ENCODE measurements around the gene PPP2R3A. TPM values are rescaled to one million over a fixed set of nuclear protein-coding genes. Genes with fewer than 3 reads are reported as not detected.
"Not testable (repeated sequence)": the region's sequence is repeated elsewhere in the genome, so short reads cannot be mapped to it uniquely, and the experiment has no call there.

The PPP2R3A gene
- total and polyA plus RNA-seq, 8 donors, result 8.1 to 18.0 (median 14.1) TPM

DNA sequence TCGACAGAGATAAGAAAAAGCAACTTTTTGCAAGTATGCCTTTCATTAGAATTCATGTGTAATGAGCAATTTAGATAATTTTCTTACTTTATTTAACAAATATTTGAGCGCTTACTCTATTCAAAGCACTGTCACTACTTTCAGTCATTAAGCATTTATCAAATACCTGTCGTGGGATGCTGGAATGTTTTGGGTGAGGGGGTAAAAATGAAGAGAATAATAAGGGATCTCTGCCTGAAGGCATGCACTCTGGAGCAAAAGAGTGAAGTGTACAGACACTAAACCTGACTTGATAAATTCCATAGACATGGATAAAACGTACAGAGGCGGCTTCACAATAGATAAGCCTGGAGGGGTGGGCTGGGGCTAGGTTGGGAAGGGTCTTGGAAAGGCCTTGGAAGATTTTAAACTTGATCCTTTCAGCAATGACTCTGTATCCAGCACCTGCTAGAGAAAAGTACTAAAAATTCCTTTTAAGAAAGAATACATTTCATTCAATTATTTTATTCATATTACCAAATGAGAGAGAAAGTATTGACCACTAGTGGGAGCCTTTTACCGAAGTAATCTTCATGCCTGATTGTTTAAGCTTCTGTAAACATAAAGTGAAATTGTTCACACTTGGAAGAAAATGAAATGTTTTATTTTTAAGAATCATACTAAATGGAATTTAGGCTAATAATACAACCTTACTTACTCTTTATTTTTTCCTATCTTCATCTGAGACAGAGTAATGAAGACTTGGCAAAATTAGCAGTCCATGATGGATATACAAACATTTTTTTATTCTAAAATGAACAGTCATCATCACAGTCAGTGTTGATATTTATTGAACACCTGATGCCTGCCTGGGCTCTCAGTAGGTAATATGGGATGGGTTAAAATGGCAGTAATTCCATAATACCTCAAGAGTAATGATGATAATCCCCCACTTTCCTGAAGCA lies 113.2 kb downstream of the PPP2R3A start:
- H3K27me3 ChIP-seq, result no peaks in the 10 kb centered on the region
- H3K9me3 ChIP-seq, result no peaks in the 10 kb centered on the region
- H3K4me1 ChIP-seq, result peaks cover 0 to 4% of the 10 kb centered on the region in 2 donors
- no peak overlapping the region for H3K4me3 ChIP-seq
- peaks cover 0 to 2% of the 10 kb centered on the region in 2 donors for H3K36me3 ChIP-seq
- ATAC-seq (peak; percentile 61), DNase-seq (no peak)
- intact Hi-C loops (cut with DNase I), result loop anchor here in 1 of 2 donors (5.0 kb wide), 1 partner anchor 674 kb away; the partner anchor contains the start of gene STAG1
- TF ChIP-seq, protein P1, sequence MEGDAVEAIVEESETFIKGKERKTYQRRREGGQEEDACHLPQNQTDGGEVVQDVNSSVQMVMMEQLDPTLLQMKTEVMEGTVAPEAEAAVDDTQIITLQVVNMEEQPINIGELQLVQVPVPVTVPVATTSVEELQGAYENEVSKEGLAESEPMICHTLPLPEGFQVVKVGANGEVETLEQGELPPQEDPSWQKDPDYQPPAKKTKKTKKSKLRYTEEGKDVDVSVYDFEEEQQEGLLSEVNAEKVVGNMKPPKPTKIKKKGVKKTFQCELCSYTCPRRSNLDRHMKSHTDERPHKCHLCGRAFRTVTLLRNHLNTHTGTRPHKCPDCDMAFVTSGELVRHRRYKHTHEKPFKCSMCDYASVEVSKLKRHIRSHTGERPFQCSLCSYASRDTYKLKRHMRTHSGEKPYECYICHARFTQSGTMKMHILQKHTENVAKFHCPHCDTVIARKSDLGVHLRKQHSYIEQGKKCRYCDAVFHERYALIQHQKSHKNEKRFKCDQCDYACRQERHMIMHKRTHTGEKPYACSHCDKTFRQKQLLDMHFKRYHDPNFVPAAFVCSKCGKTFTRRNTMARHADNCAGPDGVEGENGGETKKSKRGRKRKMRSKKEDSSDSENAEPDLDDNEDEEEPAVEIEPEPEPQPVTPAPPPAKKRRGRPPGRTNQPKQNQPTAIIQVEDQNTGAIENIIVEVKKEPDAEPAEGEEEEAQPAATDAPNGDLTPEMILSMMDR (IDR thresholded peaks at IDR 0.05), result peak; percentile 31 to 68
- H3K27ac ChIP-seq, result no peak overlapping the region

DNA sequence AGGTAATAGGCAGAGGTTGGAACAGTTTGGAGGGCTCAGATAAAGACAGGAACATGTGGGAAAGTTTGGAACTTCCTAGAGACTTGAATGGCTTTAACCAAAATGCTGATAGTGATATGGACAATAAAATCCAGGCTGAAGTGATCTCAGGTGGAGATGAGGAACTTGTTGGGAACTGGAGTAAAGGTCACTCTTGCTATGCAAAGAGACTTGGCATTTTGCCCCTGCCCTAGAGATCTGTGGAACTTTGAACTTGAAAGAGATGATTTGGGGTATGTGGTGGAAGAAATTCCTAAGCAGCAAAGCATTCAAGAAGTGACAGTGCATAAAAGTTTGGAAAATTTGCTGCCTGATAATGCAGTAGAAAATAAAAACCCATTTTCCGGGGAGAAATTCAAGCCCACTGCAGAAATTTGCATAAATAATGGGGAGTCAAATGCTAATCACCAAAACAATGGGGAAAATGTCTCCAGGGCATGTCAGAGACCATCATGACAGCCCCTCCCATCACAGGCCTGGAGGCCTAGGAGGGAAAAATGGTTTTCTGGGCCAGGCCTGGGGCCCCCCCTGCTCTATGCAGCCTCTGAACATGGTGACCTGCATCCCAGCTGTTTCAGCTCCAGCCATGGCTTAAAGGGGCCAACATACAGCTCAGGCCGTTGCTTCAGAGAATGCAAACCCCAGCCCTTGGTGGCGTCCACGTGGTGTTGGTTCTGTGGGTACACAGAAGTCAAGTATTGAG lies 118.3 kb downstream of the PPP2R3A start:
- intact Hi-C loops (cut with DNase I), result loop anchor here in 1 of 2 donors (10.0 kb wide), 1 partner anchor 161 kb away; no protein-coding TSS in a partner anchor
- ATAC-seq, result not testable (repeated sequence)

DNA sequence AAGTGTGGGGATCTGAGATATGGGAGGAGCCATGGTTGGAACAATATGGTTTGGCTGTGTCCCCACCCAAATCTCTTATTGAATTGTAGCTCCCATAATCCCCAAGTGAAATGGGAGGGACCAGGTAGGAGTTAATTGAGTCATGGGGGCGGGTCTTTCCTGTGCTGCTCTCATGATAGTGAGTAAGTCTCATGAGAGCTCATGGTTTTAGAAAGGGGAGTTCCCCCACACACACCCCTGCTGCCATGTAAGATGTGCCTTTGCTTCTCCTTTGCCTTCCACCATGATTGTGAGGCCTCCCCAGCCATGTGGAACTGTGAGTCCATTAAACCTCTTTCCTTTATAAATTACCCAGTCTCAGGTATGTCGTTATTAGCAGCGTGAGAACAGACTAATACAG lies 119.5 kb downstream of the PPP2R3A start:
- not testable (repeated sequence) for H3K9me3 ChIP-seq, H3K36me3 ChIP-seq, ATAC-seq, H3K4me3 ChIP-seq, H3K4me1 ChIP-seq, H3K27ac ChIP-seq, DNase-seq, H3K27me3 ChIP-seq
- intact Hi-C loops (cut with DNase I), result loop anchor here in 1 of 2 donors (10.0 kb wide), 1 partner anchor 160 kb away; no protein-coding TSS in a partner anchor

More for the DNA sequence above, 118.3 kb downstream of the PPP2R3A start:
- H3K4me3 ChIP-seq, H3K36me3 ChIP-seq, H3K4me1 ChIP-seq, H3K27ac ChIP-seq, H3K27me3 ChIP-seq, H3K9me3 ChIP-seq, DNase-seq: not testable (repeated sequence)

DNA sequence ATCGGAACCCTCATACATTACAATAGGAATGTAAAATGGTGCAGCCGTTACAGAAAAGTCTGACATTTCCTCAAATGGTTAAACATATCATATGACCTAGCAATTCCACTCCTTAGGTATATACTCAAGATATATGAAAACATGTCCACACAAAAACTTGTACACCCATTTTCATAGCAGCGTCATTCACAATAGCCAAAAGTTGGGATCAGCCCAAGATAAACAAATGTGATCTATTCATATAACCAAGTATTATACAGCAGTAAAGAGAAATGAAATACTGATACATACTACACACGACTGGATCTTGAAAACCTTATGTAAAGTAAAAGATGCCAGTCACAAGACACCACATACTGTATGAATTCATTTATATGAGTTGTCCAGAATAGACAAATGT lies 128.2 kb downstream of the PPP2R3A start:
- Histone ChIP-seq H3K4me3 (no peak overlapping the region), H3K4me1 (peaks cover 0 to 3% of the 10 kb centered on the region in 2 donors), H3K9me3 (no peaks in the 10 kb centered on the region), H3K36me3 (peaks cover 0 to 5% of the 10 kb centered on the region in 2 donors), H3K27ac (no peak overlapping the region), H3K27me3 (no peaks in the 10 kb centered on the region)
- ATAC-seq (no peak), DNase-seq (no peak)
- TF ChIP-seq, protein P1 (IDR thresholded peaks at IDR 0.05), result no peak
- intact Hi-C loops (cut with DNase I), result no loop called here

DNA sequence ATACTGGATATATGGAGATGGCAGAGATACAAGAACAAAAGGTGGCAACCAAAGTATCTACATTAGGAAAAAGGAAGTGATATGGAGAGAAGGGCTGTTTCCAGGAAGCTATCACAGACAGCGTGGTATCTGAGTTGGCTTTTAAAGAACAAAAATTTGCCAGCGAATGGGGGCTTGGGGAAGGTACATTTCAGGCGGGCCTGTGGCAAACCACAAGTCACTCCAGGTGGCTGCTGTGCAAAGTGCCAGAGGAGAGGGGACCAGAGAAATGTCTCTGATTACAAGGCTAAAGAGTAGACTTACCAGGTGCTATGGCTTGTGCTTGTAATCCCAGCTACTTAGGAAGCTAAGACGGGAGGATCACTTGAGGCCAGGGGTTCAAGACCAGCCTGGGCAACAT lies 139.5 kb downstream of the PPP2R3A start:
- H3K4me3 ChIP-seq, result no peak overlapping the region
- DNase-seq, result no peak
- intact Hi-C loops (cut with DNase I), result no loop called here
- H3K27ac ChIP-seq, result no peak overlapping the region
- no peak for ATAC-seq
- H3K4me1 ChIP-seq, result no peaks in the 10 kb centered on the region
- H3K9me3 ChIP-seq, result no peaks in the 10 kb centered on the region
- H3K27me3 ChIP-seq, result no peaks in the 10 kb centered on the region
- H3K36me3 ChIP-seq, result peaks cover 0 to 11% of the 10 kb centered on the region in 2 donors
- TF ChIP-seq, protein P1 (IDR thresholded peaks at IDR 0.05), result no peak

DNA sequence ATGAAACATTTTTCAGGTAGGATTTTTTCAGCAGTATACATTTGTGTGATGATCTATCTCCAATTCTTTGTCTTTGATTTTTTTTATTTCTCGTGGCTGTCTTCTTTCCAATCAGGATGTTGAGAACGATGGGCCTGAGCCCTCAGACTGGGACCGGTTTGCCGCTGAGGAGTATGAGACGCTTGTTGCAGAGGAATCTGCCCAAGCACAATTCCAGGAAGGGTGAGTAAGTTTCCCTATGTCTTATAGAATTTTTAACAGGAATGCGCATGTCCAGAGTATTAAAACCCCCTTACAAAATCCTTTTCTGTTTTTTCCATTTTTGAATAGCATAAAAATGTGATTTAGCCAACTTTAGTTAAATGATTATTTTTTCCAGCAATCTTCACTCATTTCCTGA lies 140.6 kb downstream of the PPP2R3A start:
- no peak for DNase-seq
- H3K36me3 ChIP-seq, result peaks cover 0 to 11% of the 10 kb centered on the region in 2 donors
- no peaks in the 10 kb centered on the region for H3K4me1 ChIP-seq
- intact Hi-C loops (cut with DNase I), result no loop called here
- H3K27me3 ChIP-seq, result no peaks in the 10 kb centered on the region
- TF ChIP-seq, protein P1 (IDR thresholded peaks at IDR 0.05), result no peak
- no peak for ATAC-seq
- no peak overlapping the region for H3K27ac ChIP-seq
- H3K4me3 ChIP-seq, result no peak overlapping the region
- H3K9me3 ChIP-seq, result no peaks in the 10 kb centered on the region

All from left lung (tissue), 10 donors.